Mononuclear cell (primary cell): ENCODE data around the gene NECAB2. TPM values are rescaled to one million over a fixed set of nuclear protein-coding genes. Genes with fewer than 3 reads are reported as not detected.
"Not testable (repeated sequence)": the region's sequence is repeated elsewhere in the genome, so short reads cannot be mapped to it uniquely, and the experiment has no call there.

Source experiments
- H3K27me3 ChIP-seq: 2 replicates; pipeline ENCODE4 v1.6.0; 2011; ENCODE audit warnings: low read length, control low read depth; ENCODE audit not compliant: insufficient read depth
- H3K4me1 ChIP-seq: 2 replicates; pipeline ENCODE4 v1.5.1; 2011; ENCODE audit warnings: mild to moderate bottlenecking, low read length, control low read depth; ENCODE audit not compliant: insufficient read depth
- H3K4me3 ChIP-seq: 2 replicates; pipeline ENCODE4 v1.5.1; 2011; ENCODE audit warnings: mild to moderate bottlenecking, low read length, moderate library complexity
- H3K9me3 ChIP-seq: 2 replicates; pipeline ENCODE4 v1.5.1; 2011; ENCODE audit warnings: low read depth, mild to moderate bottlenecking, control low read depth, low read length
- total RNA-seq: library from RNA; depleted of rRNA; stranded (reverse); fragments of >200 nt; gene quantifications from one replicate; pipeline ENCODE4 v1.2.3, GENCODE V29; 2012

The NECAB2 gene
- total RNA-seq, 1 donor: not detected

- H3K9me3 ChIP-seq: no peaks in the 10 kb centered on the region
- no peak overlapping the region for H3K4me3 ChIP-seq
- no peaks in the 10 kb centered on the region for H3K4me1 ChIP-seq
- no peaks in the 10 kb centered on the region for H3K27me3 ChIP-seq
Measured at GRCh38 chr16:83932955-83933673, 34.9 kb upstream of the NECAB2 start.

- Histone ChIP-seq H3K4me1 (peaks cover 2% of the 10 kb centered on the region), H3K9me3 (no peaks in the 10 kb centered on the region), H3K4me3 (no peak overlapping the region), H3K27me3 (no peaks in the 10 kb centered on the region)
Measured at GRCh38 chr16:83933885-83934683, 34.0 kb upstream of the NECAB2 start.

GRCh38 chr16:83934684-83934977 lies 33.4 kb upstream of the NECAB2 start:
- H3K4me1 ChIP-seq: peaks cover 8% of the 10 kb centered on the region
- no peaks in the 10 kb centered on the region for H3K27me3 ChIP-seq
- no peaks in the 10 kb centered on the region for H3K9me3 ChIP-seq
- no peak overlapping the region for H3K4me3 ChIP-seq

GRCh38 chr16:83935005-83935857 lies 32.8 kb upstream of the NECAB2 start:
- H3K9me3 ChIP-seq: no peaks in the 10 kb centered on the region
- H3K27me3 ChIP-seq: no peaks in the 10 kb centered on the region
- peaks cover 9% of the 10 kb centered on the region for H3K4me1 ChIP-seq
- no peak overlapping the region for H3K4me3 ChIP-seq

- Histone ChIP-seq H3K27me3 (no peaks in the 10 kb centered on the region), H3K4me3 (no peak overlapping the region), H3K9me3 (no peaks in the 10 kb centered on the region), H3K4me1 (peaks cover 9% of the 10 kb centered on the region)
Measured at GRCh38 chr16:83935858-83936255, 32.2 kb upstream of the NECAB2 start.

GRCh38 chr16:83936581-83937165 lies 31.4 kb upstream of the NECAB2 start:
- H3K9me3 ChIP-seq: no peaks in the 10 kb centered on the region
- peaks cover 9% of the 10 kb centered on the region for H3K4me1 ChIP-seq
- no peak overlapping the region for H3K4me3 ChIP-seq
- no peaks in the 10 kb centered on the region for H3K27me3 ChIP-seq

GRCh38 chr16:83937267-83937666 lies 30.8 kb upstream of the NECAB2 start:
- H3K9me3 ChIP-seq: no peaks in the 10 kb centered on the region
- no peak overlapping the region for H3K4me3 ChIP-seq
- H3K4me1 ChIP-seq: peaks cover 9% of the 10 kb centered on the region

GRCh38 chr16:83937922-83938885 lies 29.8 kb upstream of the NECAB2 start:
- peaks cover 9% of the 10 kb centered on the region for H3K4me1 ChIP-seq
- no peaks in the 10 kb centered on the region for H3K27me3 ChIP-seq
- no peak overlapping the region for H3K4me3 ChIP-seq
- H3K9me3 ChIP-seq: no peaks in the 10 kb centered on the region

More at GRCh38 chr16:83937267-83937666, 30.8 kb upstream of the NECAB2 start:
- no peaks in the 10 kb centered on the region for H3K27me3 ChIP-seq

GRCh38 chr16:83939266-83939855 lies 28.7 kb upstream of the NECAB2 start:
- Histone ChIP-seq H3K27me3 (no peaks in the 10 kb centered on the region), H3K4me1 (peaks cover 9% of the 10 kb centered on the region), H3K9me3 (no peaks in the 10 kb centered on the region), H3K4me3 (no peak overlapping the region)

- no peaks in the 10 kb centered on the region for H3K27me3 ChIP-seq
- H3K4me1 ChIP-seq: peaks cover 9% of the 10 kb centered on the region
- H3K9me3 ChIP-seq: no peaks in the 10 kb centered on the region
- H3K4me3 ChIP-seq: no peak overlapping the region
Measured at GRCh38 chr16:83940119-83940518, 27.9 kb upstream of the NECAB2 start.

GRCh38 chr16:83940630-83941378 lies 27.2 kb upstream of the NECAB2 start:
- Histone ChIP-seq H3K4me1 (peaks cover 9% of the 10 kb centered on the region), H3K9me3 (no peaks in the 10 kb centered on the region), H3K4me3 (no peak overlapping the region), H3K27me3 (no peaks in the 10 kb centered on the region)

GRCh38 chr16:83941546-83941945 lies 26.5 kb upstream of the NECAB2 start:
- H3K27me3 ChIP-seq, H3K9me3 ChIP-seq, H3K4me1 ChIP-seq, H3K4me3 ChIP-seq: not testable (repeated sequence)

- H3K4me3 ChIP-seq: no peak overlapping the region
- H3K27me3 ChIP-seq: no peaks in the 10 kb centered on the region
- H3K9me3 ChIP-seq: no peaks in the 10 kb centered on the region
- peaks cover 9% of the 10 kb centered on the region for H3K4me1 ChIP-seq
Measured at GRCh38 chr16:83942074-83942473, 26.0 kb upstream of the NECAB2 start.
